CD8-positive, alpha-beta memory T cell (primary cell): ENCODE results near the gene MARS2. TPM values are rescaled to one million over a fixed set of nuclear protein-coding genes. Genes with fewer than 3 reads are reported as not detected.
A peak's percentile ranks its signal among the peaks of the same experiment; 100 is the strongest.
"Not testable (repeated sequence)": the region's sequence is repeated elsewhere in the genome, so short reads cannot be mapped to it uniquely, and the experiment has no call there.

Source experiments
- CTCF ChIA-PET: fragments of 350-600 bp; sonication (Branson Sonifier 250); formaldehyde crosslinking; loops from one replicate; lab custom pipeline; 2021; ENCODE audit warnings: antibody characterized with exemption; lab: Charles Lee
- POLR2A ChIA-PET: fragments of 350-600 bp; sonication (Branson Sonifier 250); formaldehyde crosslinking; loops from one replicate; lab custom pipeline; 2021; ENCODE audit warnings: antibody characterized with exemption; lab: Charles Lee
- DNase-seq, 5 donors: peaks; one replicate each; pipeline versions ENCODE4 v3.0.0 to v3.0.0-alpha.2; 2020 to 2022; ENCODE audit warnings: mixed read lengths in 1 of 5
- H3K27ac ChIP-seq: one replicate; pipeline ENCODE4 v1.7.0; 2013; ENCODE audit warnings: low read depth, mild to moderate bottlenecking, low read length, moderate library complexity
- H3K27me3 ChIP-seq: 2 replicates; pipeline ENCODE4 v1.7.0; 2013; ENCODE audit warnings: low read length, mild to moderate bottlenecking; ENCODE audit not compliant: insufficient read depth, poor library complexity, severe bottlenecking
- H3K36me3 ChIP-seq: 2 replicates; pipeline ENCODE4 v1.7.0; 2013; ENCODE audit warnings: mild to moderate bottlenecking, low read length, moderate library complexity; ENCODE audit not compliant: insufficient read depth
- H3K4me1 ChIP-seq: 2 replicates; pipeline ENCODE4 v1.7.0; 2013; ENCODE audit warnings: mild to moderate bottlenecking, low read length, moderate library complexity; ENCODE audit not compliant: insufficient read depth
- H3K4me3 ChIP-seq: 2 replicates; pipeline ENCODE4 v1.7.0; 2013; ENCODE audit warnings: mild to moderate bottlenecking, low read length
- H3K9me3 ChIP-seq: 2 replicates; pipeline ENCODE4 v1.7.0; 2013; ENCODE audit warnings: mild to moderate bottlenecking, low read length
- H3K27ac Mint-ChIP-seq, 8 donors: one replicate each; pipeline ENCODE4 v1.8.0; 2020 to 2021; ENCODE audit warnings: mixed read lengths in 8 of 8, mild to moderate bottlenecking in 6 of 8, inconsistent platforms in 3 of 8, moderate library complexity in 3 of 8
- H3K27me3 Mint-ChIP-seq, 2 donors: one replicate each; pipeline ENCODE4 v1.8.0; 2020 to 2021; ENCODE audit warnings: mixed read lengths in 2 of 2, mild to moderate bottlenecking in 1 of 2, moderate library complexity in 1 of 2
- H3K36me3 Mint-ChIP-seq, 3 donors: one replicate each; pipeline ENCODE4 v1.8.0; 2020 to 2021; ENCODE audit warnings: mixed read lengths in 3 of 3, inconsistent platforms in 1 of 3, mild to moderate bottlenecking in 1 of 3
- H3K4me1 Mint-ChIP-seq, 3 donors: one replicate each; pipeline ENCODE4 v1.8.0; 2020 to 2021; ENCODE audit warnings: mixed read lengths in 3 of 3, inconsistent platforms in 1 of 3, mild to moderate bottlenecking in 1 of 3
- H3K4me3 Mint-ChIP-seq, 7 donors: one replicate each; pipeline ENCODE4 v1.8.0; 2020 to 2021; ENCODE audit warnings: mixed read lengths in 7 of 7, mild to moderate bottlenecking in 6 of 7, moderate library complexity in 4 of 7, inconsistent platforms in 2 of 7
- H3K9me3 Mint-ChIP-seq, 5 donors: one replicate each; pipeline ENCODE4 v1.8.0; 2020 to 2022; ENCODE audit warnings: mixed read lengths in 5 of 5, mild to moderate bottlenecking in 3 of 5, moderate library complexity in 2 of 5, inconsistent platforms in 1 of 5
- polyA plus RNA-seq: library from polyadenylated mRNA; unstranded; fragments of 300-500 nt; fragmentation: Illumina TruSeq; gene quantifications from one replicate; pipeline ENCODE4 v1.2.3, GENCODE V29; 2021
- total RNA-seq, 2 experiments: library from RNA; stranded (reverse); gene quantifications; one replicate each; pipeline ENCODE4 v1.2.3, GENCODE V29; 2021

The MARS2 gene
- total and polyA plus RNA-seq, 3 experiments from 2014 or later: 8.5 to 27.9 (median 27.1) TPM

DNA sequence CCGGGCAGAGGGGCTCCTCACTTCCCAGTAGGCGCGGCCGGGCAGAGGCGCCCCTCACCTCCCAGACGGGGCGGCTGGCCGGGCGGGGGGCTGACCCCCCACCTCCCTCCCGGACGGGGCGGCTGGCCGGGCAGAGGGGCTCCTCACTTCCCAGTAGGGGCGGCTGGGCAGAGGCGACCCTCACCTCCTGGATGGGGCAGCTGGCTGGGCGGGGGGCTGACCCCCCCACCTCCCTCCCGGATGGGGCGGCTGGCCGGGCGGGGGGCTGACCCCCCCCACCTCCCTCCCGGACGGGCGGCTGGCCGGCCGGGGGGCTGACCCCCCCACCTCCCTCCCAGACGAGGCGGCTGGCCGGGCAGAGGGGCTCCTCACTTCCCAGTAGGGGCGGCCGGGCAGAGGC is 9.2 kb upstream of the MARS2 start:
- peaks cover 15 to 38% (median 37%) of the 10 kb centered on the region in 3 donors for H3K4me1 Mint-ChIP-seq
- H3K27ac Mint-ChIP-seq, H3K4me1 ChIP-seq, H3K9me3 Mint-ChIP-seq, POLR2A ChIA-PET, H3K27ac ChIP-seq, H3K4me3 ChIP-seq, DNase-seq, H3K4me3 Mint-ChIP-seq, H3K9me3 ChIP-seq, H3K27me3 Mint-ChIP-seq, H3K36me3 ChIP-seq, H3K27me3 ChIP-seq, CTCF ChIA-PET, H3K36me3 Mint-ChIP-seq: not testable (repeated sequence)

DNA sequence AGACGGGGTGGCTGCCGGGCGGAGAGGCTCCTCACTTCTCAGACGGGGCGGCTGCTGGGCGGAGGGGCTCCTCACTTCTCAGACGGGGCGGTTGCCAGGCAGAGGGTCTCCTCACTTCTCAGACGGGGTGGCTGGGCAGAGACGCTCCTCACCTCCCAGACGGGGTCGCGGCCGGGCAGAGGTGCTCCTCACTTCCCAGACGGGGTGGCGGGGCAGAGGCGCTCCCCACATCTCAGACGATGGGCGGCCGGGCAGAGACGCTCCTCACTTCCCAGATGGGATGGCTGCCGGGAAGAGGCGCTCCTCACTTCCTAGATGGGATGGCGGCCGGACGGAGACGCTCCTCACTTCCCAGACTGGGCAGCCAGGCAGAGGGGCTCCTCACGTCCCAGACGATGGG is 8.6 kb upstream of the MARS2 start:
- POLR2A ChIA-PET, H3K27me3 Mint-ChIP-seq, DNase-seq, H3K9me3 ChIP-seq, H3K36me3 ChIP-seq, H3K4me3 Mint-ChIP-seq, H3K4me3 ChIP-seq, CTCF ChIA-PET, H3K27ac Mint-ChIP-seq, H3K27ac ChIP-seq, H3K27me3 ChIP-seq, H3K9me3 Mint-ChIP-seq, H3K4me1 ChIP-seq: not testable (repeated sequence)
- peaks cover 1 to 13% (median 4%) of the 10 kb centered on the region in 3 donors for H3K36me3 Mint-ChIP-seq
- H3K4me1 Mint-ChIP-seq: peaks cover 15 to 40% (median 39%) of the 10 kb centered on the region in 3 donors

DNA sequence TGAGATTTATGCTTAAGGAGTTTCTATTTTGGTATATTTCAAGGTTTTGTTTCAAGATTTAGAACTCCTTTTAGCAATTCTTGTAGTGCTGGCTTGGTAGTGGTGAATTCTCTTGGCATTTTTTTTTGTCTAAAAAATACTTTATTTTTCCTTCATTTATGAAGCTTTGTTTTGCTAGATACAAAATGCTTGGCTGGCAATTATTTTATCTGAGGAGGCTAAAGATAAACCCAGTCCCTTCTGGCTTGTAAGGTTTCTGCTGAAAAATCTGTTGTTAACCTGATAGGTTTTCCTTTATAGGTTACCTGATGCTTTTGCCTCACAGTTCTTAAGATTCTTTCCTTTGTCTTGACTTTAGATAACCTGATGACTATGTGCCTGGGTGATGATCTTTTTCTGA is 5.4 kb upstream of the MARS2 start:
- H3K36me3 ChIP-seq, H3K4me1 ChIP-seq, H3K9me3 ChIP-seq, CTCF ChIA-PET, H3K27me3 Mint-ChIP-seq, DNase-seq, H3K9me3 Mint-ChIP-seq, H3K27me3 ChIP-seq, H3K4me3 Mint-ChIP-seq, H3K27ac ChIP-seq, H3K4me3 ChIP-seq, H3K27ac Mint-ChIP-seq, POLR2A ChIA-PET: not testable (repeated sequence)
- peaks cover 0 to 14% (median 4%) of the 10 kb centered on the region in 3 donors for H3K36me3 Mint-ChIP-seq
- H3K4me1 Mint-ChIP-seq: peaks cover 12 to 31% (median 30%) of the 10 kb centered on the region in 3 donors

DNA sequence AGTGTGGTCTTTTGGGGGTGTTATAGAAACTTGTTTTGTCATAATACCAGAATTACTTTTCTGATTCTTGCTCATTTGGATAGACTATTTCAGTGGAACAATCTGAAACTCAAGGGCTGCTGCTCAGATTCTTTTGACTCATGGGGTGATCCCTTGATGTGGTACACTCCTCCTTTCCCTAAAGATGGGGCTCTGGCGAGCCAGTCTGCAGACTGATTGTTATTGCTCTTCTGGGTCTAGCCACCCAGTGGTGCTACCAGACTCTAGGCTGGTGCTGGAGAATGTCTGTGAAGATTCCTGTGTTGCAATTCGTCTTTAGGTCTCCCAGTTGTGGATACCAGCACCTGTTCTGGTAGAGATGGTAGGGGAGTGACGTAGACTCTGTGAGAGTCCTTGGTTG is 4.2 kb upstream of the MARS2 start:
- H3K4me3 ChIP-seq: no peak overlapping the region
- H3K27ac ChIP-seq: no peak overlapping the region
- no peaks in the 10 kb centered on the region for H3K27me3 ChIP-seq
- Mint-ChIP-seq H3K4me3 (peak overlapping the region in 1 of 7 donors; percentile 28), H3K4me1 (peaks cover 16 to 32% (median 29%) of the 10 kb centered on the region in 3 donors), H3K9me3 (peaks cover 0 to 6% (median 0%) of the 10 kb centered on the region in 5 donors), H3K27ac (peak overlapping the region in 1 of 8 donors; percentile 2), H3K36me3 (peaks cover 4 to 14% (median 10%) of the 10 kb centered on the region in 3 donors), H3K27me3 (no peaks in the 10 kb centered on the region)
- DNase-seq: no peak
- no peaks in the 10 kb centered on the region for H3K36me3 ChIP-seq
- H3K4me1 ChIP-seq: peaks cover 12% of the 10 kb centered on the region
- CTCF ChIA-PET: no interaction called here
- POLR2A ChIA-PET: no interaction called here
- no peaks in the 10 kb centered on the region for H3K9me3 ChIP-seq

DNA sequence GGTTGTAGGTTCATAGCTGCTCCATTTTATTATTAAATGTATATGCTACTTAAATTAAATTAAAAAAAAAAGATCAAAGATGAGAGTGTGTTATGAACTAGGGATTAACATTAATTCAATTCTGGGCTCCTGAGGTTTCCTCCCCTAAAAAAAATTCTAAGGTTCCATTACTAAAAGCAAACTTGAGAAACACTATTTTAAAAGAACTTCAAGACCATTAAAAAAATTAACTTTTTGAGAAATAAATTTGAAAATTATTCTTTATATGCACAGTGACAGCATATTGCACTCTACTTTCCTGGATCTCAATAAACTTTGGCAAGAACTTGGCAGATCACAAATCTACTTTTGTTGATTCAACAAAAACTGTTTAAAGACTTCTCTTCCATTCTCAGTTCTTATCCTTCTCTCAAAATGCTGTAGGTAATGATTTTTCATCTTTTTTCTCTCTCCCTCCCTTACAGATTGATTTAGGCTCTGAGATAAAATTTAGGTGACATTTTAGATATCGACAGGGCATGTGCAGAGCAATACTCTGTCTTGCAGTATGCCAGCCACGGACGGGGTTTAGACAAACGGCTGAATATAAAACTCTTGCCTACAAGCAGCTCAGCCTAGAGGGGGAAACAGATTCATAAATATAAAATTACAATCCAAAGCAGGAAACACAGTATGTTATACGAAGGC is 592 bp upstream of the MARS2 start:
- Mint-ChIP-seq H3K9me3 (peaks cover 0 to 6% (median 0%) of the 10 kb centered on the region in 5 donors), H3K27ac (peak overlapping the region; percentile 86 to 99 (median 93)), H3K36me3 (peaks cover 0 to 24% (median 14%) of the 10 kb centered on the region in 3 donors), H3K4me3 (peak overlapping the region; percentile 86 to 95 (median 90)), H3K4me1 (peaks cover 33 to 49% (median 49%) of the 10 kb centered on the region in 3 donors), H3K27me3 (no peaks in the 10 kb centered on the region)
- no peak for DNase-seq
- H3K36me3 ChIP-seq: peaks cover under 1% of the 10 kb centered on the region
- no peaks in the 10 kb centered on the region for H3K9me3 ChIP-seq
- peak overlapping the region; percentile 51 for H3K4me3 ChIP-seq
- H3K27me3 ChIP-seq: no peaks in the 10 kb centered on the region
- peaks cover 40% of the 10 kb centered on the region for H3K4me1 ChIP-seq
- peak overlapping the region; percentile 58 for H3K27ac ChIP-seq
- POLR2A ChIA-PET: interaction anchor here (0.7 to 2.8 kb wide), 9 partner anchors 10 to 906 kb away, joined by 3 to 15 read pairs (median 5); partner anchors contain the start of genes COQ10B, HSPD1, HSPE1 and MOB4
- CTCF ChIA-PET: interaction anchor here (1.0 to 2.8 kb wide), 4 partner anchors 74 to 204 kb away, joined by 3 to 10 read pairs (median 6); partner anchors contain the start of genes HSPD1, HSPE1 and MOB4

DNA sequence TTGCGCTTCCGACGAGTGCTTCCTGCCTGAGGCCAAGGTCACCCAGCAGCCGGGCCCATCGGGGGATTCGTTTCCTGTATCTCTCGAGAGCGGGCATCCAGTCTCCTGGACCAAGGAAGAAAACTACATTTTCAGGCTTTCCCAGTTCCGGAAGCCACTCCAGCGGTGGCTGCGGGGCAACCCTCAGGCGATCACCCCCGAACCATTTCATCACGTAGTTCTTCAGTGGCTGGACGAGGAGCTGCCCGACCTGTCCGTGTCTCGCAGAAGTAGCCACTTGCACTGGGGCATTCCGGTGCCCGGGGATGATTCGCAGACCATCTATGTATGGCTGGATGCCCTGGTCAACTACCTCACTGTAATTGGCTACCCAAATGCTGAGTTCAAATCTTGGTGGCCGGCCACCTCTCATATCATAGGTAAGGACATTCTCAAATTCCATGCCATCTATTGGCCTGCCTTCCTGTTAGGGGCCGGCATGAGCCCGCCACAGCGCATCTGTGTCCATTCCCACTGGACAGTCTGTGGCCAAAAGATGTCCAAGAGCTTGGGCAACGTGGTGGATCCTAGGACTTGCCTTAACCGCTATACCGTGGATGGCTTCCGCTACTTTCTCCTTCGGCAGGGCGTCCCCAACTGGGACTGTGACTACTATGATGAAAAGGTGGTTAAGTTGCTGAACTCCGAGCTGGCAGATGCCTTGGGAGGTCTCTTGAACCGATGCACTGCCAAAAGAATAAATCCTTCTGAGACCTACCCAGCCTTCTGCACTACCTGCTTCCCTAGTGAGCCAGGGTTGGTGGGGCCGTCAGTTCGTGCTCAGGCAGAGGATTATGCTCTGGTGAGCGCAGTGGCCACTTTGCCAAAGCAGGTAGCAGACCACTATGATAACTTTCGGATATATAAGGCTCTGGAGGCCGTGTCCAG is 1.0 kb downstream of the MARS2 start:
- no peaks in the 10 kb centered on the region for H3K27me3 ChIP-seq
- no peaks in the 10 kb centered on the region for H3K9me3 ChIP-seq
- Mint-ChIP-seq H3K27me3 (no peaks in the 10 kb centered on the region), H3K9me3 (peaks cover 0 to 2% (median 0%) of the 10 kb centered on the region in 5 donors), H3K4me3 (peak overlapping the region; percentile 86 to 95 (median 92)), H3K36me3 (peaks cover 4 to 35% (median 7%) of the 10 kb centered on the region in 3 donors), H3K27ac (peak overlapping the region; percentile 86 to 99 (median 92)), H3K4me1 (peaks cover 41 to 60% (median 54%) of the 10 kb centered on the region in 3 donors)
- H3K27ac ChIP-seq: peak overlapping the region; percentile 60
- peak in 2 of 5 donors; percentile 3 to 13 for DNase-seq
- CTCF ChIA-PET: interaction anchor here (1.0 to 2.8 kb wide), 6 partner anchors 73 to 590 kb away, joined by 3 to 10 read pairs (median 4); partner anchors contain the start of genes HSPD1 and HSPE1
- peak overlapping the region; percentile 88 for H3K4me3 ChIP-seq
- peaks cover 7% of the 10 kb centered on the region for H3K36me3 ChIP-seq
- POLR2A ChIA-PET: interaction anchor here (0.5 to 2.8 kb wide), 6 partner anchors 178 to 908 kb away, joined by 3 to 15 read pairs (median 6); partner anchors contain the start of genes HSPD1, HSPE1 and MOB4
- peaks cover 40% of the 10 kb centered on the region for H3K4me1 ChIP-seq

DNA sequence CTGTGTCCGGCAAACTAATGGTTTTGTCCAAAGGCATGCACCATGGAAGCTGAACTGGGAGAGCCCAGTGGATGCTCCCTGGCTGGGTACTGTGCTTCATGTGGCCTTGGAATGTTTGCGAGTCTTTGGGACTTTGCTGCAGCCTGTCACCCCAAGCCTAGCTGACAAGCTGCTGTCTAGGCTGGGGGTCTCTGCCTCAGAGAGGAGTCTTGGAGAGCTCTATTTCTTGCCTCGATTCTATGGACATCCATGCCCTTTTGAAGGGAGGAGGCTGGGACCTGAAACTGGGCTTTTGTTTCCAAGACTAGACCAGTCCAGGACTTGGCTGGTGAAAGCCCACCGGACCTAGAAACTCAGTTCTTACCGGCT is 1.7 kb downstream of the MARS2 start:
- DNase-seq: no peak
- Mint-ChIP-seq H3K4me3 (peak overlapping the region; percentile 86 to 95 (median 92)), H3K27me3 (no peaks in the 10 kb centered on the region), H3K9me3 (peaks cover 0 to 2% (median 0%) of the 10 kb centered on the region in 5 donors), H3K4me1 (peaks cover 43 to 66% (median 58%) of the 10 kb centered on the region in 3 donors), H3K27ac (peak overlapping the region in 4 of 8 donors; percentile 89 to 94 (median 92)), H3K36me3 (peaks cover 4 to 41% (median 4%) of the 10 kb centered on the region in 3 donors)
- Histone ChIP-seq H3K27ac (no peak overlapping the region), H3K36me3 (peaks cover 7% of the 10 kb centered on the region), H3K4me1 (peaks cover 40% of the 10 kb centered on the region), H3K27me3 (no peaks in the 10 kb centered on the region), H3K9me3 (no peaks in the 10 kb centered on the region), H3K4me3 (peak overlapping the region; percentile 88)
- CTCF ChIA-PET: interaction anchor here (1.0 to 2.8 kb wide), 4 partner anchors 73 to 590 kb away, joined by 3 to 10 read pairs (median 4); partner anchors contain the start of genes HSPD1 and HSPE1
- POLR2A ChIA-PET: interaction anchor here (2.4 to 2.8 kb wide), 2 partner anchors 191 to 207 kb away, joined by 13 to 15 read pairs; partner anchors contain the start of genes HSPD1, HSPE1 and MOB4
